Activated CD8-positive, alpha-beta T cell treated with anti-CD3 and anti-CD28 coated beads for 36 hours (primary cell): ENCODE results near the gene TTYH3. TPM values are rescaled to one million over a fixed set of nuclear protein-coding genes. Genes with fewer than 3 reads are reported as not detected.

ENCODE experiments used
- ATAC-seq: fragments of 200-7000 bp; cut with Tn5 transposase; one replicate; pipeline ENCODE4 v1.10.0; 2021; ENCODE audit warnings: mild to moderate bottlenecking, moderate library complexity
- CTCF ChIA-PET: fragments of 350-600 bp; sonication (Branson Sonifier 250); formaldehyde crosslinking; loops from one replicate; lab custom pipeline; 2021; ENCODE audit warnings: antibody characterized with exemption; lab: Charles Lee
- POLR2A ChIA-PET: fragments of 350-600 bp; sonication (Branson Sonifier 250); formaldehyde crosslinking; loops from one replicate; lab custom pipeline; 2021; ENCODE audit warnings: antibody characterized with exemption; lab: Charles Lee
- DNase-seq: peaks from one replicate; pipeline ENCODE4 v3.0.0-alpha.2; 2020
- H3K27ac Mint-ChIP-seq: one replicate; pipeline ENCODE4 v1.8.0; 2021; ENCODE audit warnings: mild to moderate bottlenecking, mixed read lengths
- H3K27me3 Mint-ChIP-seq: one replicate; pipeline ENCODE4 v1.8.0; 2021; ENCODE audit warnings: mixed read lengths
- H3K36me3 Mint-ChIP-seq: one replicate; pipeline ENCODE4 v1.8.0; 2021; ENCODE audit warnings: low read depth, mixed read lengths
- H3K4me1 Mint-ChIP-seq: one replicate; pipeline ENCODE4 v1.8.0; 2021; ENCODE audit warnings: low read depth, mixed read lengths
- H3K4me3 Mint-ChIP-seq: one replicate; pipeline ENCODE4 v1.8.0; 2021; ENCODE audit warnings: mild to moderate bottlenecking, moderate library complexity, mixed read lengths
- H3K9me3 Mint-ChIP-seq: one replicate; pipeline ENCODE4 v1.8.0; 2021; ENCODE audit warnings: mixed read lengths
- intact Hi-C: fragments of 100-400 bp; cut with micrococcal nuclease; formaldehyde crosslinking; loops from one replicate; pipeline ENCODE4 v1.10.0; 2022
- total RNA-seq, 2 experiments: library from RNA; stranded (reverse); gene quantifications; one replicate each; pipeline ENCODE4 v1.2.3, GENCODE V29; 2021
- TF ChIP-seq, protein P1 (sequence below): fragments of 200-600 bp; IDR thresholded peaks from one replicate; pipeline ENCODE4 v1.8.0; 2022; ENCODE audit warnings: antibody characterized with exemption, mild to moderate bottlenecking

Gene TTYH3
- total RNA-seq, 2 experiments from 2014 or later: 30.3 to 32.3 TPM

DNA sequence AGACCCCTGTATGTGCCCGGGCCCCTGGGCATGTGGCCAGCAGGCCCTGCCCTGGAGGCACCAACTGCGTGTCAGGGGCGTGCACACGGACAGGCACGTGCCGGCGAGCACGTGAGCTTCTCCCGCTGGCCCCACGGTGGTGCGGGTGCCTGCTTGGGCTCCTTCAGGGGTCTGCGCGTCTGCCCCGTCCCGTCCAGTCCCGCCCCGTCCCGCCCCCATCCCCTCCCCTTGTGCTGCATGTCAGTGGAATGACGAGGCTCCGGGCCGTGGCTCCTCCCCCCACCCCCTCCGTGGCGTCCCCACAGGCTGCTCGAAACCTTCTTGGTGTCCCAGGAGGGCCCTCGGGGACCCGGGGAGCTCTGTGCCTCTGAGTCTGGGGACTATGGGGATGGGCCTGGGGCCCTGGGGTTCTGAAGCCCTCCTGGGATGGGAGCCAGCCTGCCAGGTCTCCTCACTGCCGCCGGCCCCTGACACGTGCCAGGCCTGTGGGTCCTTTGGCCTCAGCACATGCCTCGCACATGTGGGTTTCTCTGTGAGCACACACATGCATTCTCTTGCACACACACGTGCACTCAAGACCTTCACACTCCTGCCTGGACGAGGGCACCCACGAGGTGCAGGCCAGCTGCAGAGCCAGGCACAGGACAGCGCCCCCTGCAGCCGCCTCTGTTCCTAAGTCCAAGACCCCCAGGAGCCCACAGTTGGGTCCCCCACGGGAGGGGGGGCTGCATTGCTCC lies 28.7 kb downstream of the TTYH3 start:
- POLR2A ChIA-PET: no interaction called here
- H3K9me3 Mint-ChIP-seq: no peaks in the 10 kb centered on the region
- ATAC-seq: no peak
- intact Hi-C loops: no loop called here
- no peak overlapping the region for H3K4me3 Mint-ChIP-seq
- no peak overlapping the region for H3K27ac Mint-ChIP-seq
- H3K27me3 Mint-ChIP-seq: no peaks in the 10 kb centered on the region
- H3K36me3 Mint-ChIP-seq: peaks cover 3% of the 10 kb centered on the region
- H3K4me1 Mint-ChIP-seq: peaks cover 2% of the 10 kb centered on the region
- TF ChIP-seq, protein P1, sequence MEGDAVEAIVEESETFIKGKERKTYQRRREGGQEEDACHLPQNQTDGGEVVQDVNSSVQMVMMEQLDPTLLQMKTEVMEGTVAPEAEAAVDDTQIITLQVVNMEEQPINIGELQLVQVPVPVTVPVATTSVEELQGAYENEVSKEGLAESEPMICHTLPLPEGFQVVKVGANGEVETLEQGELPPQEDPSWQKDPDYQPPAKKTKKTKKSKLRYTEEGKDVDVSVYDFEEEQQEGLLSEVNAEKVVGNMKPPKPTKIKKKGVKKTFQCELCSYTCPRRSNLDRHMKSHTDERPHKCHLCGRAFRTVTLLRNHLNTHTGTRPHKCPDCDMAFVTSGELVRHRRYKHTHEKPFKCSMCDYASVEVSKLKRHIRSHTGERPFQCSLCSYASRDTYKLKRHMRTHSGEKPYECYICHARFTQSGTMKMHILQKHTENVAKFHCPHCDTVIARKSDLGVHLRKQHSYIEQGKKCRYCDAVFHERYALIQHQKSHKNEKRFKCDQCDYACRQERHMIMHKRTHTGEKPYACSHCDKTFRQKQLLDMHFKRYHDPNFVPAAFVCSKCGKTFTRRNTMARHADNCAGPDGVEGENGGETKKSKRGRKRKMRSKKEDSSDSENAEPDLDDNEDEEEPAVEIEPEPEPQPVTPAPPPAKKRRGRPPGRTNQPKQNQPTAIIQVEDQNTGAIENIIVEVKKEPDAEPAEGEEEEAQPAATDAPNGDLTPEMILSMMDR: peak; percentile 48
- peak; percentile 29 for DNase-seq
- CTCF ChIA-PET: interaction anchor here (0.6 to 0.9 kb wide), 2 partner anchors 10 to 49 kb away, joined by 3 to 4 read pairs; no protein-coding TSS in a partner anchor

DNA sequence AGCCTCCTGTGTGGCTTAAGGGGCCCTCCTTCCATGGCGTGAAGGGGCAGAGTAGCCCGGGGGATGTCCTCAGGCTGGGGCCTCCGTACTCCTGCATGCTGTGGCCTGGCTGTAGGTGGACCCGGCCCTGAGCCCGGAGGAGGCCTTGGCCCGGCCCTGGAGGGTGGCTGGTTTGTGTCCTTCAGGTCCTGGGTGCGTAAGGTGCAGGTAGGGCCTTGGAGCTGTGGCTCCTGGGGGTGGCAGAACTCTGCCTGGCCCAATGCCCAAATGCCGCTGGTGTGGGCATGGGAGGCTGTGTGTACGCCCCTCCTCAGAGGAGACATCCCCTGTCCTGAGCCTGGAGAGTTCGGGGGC lies 29.3 kb downstream of the TTYH3 start:
- Mint-ChIP-seq H3K4me1 (peaks cover 2% of the 10 kb centered on the region), H3K27me3 (no peaks in the 10 kb centered on the region), H3K36me3 (peaks cover 3% of the 10 kb centered on the region), H3K4me3 (no peak overlapping the region), H3K9me3 (no peaks in the 10 kb centered on the region), H3K27ac (no peak overlapping the region)
- POLR2A ChIA-PET: no interaction called here
- CTCF ChIA-PET: no interaction called here
- intact Hi-C loops: no loop called here
- TF ChIP-seq, protein P1: no peak
- ATAC-seq (no peak), DNase-seq (no peak)

DNA sequence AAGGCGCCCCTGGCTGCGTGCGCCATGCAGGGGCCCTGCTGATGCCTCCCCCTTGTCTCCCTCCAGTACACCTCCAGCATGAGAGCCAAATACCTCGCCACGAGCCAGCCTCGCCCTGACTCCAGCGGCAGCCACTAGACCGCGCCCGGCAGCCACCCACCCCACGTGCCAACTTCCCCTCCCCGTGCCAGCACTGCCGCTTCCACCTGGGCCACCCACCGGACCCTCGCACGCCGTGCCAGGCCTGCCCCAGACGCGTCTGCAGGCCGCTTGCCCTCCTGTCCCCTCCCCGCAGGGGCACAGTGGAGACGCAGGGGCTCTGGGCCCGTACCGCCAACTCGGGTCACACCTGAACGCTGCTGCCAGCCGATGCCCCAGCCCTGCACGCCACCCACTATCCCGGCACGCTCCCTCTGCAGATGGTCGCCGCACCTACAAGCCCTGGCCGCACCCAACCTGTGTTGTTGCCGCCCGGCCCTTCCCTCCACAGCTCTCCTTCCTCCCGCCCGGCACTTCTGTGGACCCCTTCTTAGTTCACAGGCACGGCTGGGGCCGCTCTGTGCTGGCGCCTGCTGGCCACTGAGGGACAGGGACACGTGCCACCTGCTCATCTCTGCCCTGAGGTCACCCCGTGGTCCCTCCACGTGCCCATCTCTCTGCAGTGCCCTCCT lies 30.0 kb downstream of the TTYH3 start:
- Mint-ChIP-seq H3K9me3 (no peaks in the 10 kb centered on the region), H3K4me3 (no peak overlapping the region)
- POLR2A ChIA-PET: no interaction called here

DNA sequence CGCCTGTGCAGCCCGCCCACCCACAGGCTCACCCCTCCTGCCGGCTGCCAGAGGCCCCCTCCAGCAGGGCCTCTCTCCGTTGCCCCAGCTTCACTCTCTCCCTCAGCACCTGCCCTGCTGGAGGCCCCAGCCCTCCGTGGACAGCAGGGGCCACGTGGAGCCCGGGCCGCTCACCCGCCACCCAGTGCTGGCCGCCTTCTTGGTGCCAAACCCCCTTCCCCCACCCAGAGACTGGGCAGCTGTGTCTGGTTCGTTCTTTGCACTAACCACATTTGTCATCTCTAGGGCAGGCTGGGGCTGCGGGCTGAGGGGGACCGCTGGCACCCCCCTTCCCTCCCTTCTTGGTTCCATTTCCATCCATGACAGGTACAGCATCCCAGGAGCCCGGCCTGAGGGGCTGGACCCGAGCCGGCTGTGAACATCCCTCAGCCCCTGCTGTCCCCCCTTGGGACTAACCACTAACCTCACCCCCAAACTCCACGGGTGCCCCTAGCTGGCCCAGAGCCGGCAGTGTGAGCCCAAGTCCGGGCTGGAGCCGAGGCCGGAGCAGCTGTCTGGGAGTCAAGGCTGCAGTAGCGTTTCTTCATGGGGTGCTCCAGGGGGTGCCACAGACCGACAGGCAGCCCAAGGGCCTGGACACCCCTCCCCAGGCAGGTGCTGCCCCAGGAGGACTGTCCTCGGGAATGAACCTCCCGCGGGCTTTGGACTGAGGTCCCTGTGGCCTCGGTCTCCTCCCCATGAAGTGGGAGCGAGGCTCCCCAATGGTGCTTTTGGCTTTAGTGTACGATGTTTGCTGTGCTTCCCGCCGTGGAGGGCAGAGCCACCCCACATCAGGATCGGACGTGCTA lies 30.7 kb downstream of the TTYH3 start:
- no peak for DNase-seq
- intact Hi-C loops: no loop called here
- Mint-ChIP-seq H3K4me1 (peaks cover 2% of the 10 kb centered on the region), H3K27me3 (peaks cover 3% of the 10 kb centered on the region), H3K4me3 (no peak overlapping the region), H3K9me3 (no peaks in the 10 kb centered on the region), H3K36me3 (no peaks in the 10 kb centered on the region), H3K27ac (no peak overlapping the region)
- CTCF ChIA-PET: no interaction called here
- TF ChIP-seq, protein P1: no peak
- ATAC-seq: no peak
- POLR2A ChIA-PET: no interaction called here

More for the DNA sequence above, 30.0 kb downstream of the TTYH3 start:
- ATAC-seq: no peak
- Mint-ChIP-seq H3K27me3 (no peaks in the 10 kb centered on the region), H3K36me3 (peaks cover 3% of the 10 kb centered on the region), H3K4me1 (peaks cover 2% of the 10 kb centered on the region), H3K27ac (no peak overlapping the region)
- DNase-seq: no peak
- TF ChIP-seq, protein P1: no peak
- CTCF ChIA-PET: no interaction called here
- intact Hi-C loops: no loop called here
